ENCODE results near the gene RUNX1. TPM values are rescaled to one million over a fixed set of nuclear protein-coding genes. Genes with fewer than 3 reads are reported as not detected.

Gene RUNX1
- total and polyA plus RNA-seq, 2 of the 13 experiments (the other 11 are each of a cell fraction or from before 2014, with no cell fraction given), result 5.4 to 6.4 TPM

GRCh38 chr21:34745557-34746255, 303.4 kb downstream of the RUNX1 start (continued):
- TF ChIP-seq ZBTB40 (IDR thresholded peaks at IDR 0.05) (no peak), ZBTB40 (CRISPR knock-in tag; IDR thresholded peaks at IDR 0.05) (no peak), ZNF276 (CRISPR knock-in tag; IDR thresholded peaks at IDR 0.05; ENCODE audit: low read depth) (no peak), GATAD1 (CRISPR knock-in tag; IDR thresholded peaks at IDR 0.05) (peak; percentile 54), PHF5A (CRISPR knock-in tag; IDR thresholded peaks at IDR 0.05; ENCODE audit: low read depth, unreplicated experiment) (peak; percentile 80), FOXC1 (CRISPR knock-in tag; IDR thresholded peaks at IDR 0.05; ENCODE audit: borderline replicate concordance) (no peak), ETS1 (CRISPR knock-in tag; IDR thresholded peaks at IDR 0.05) (no peak), RBM22 (optimal IDR thresholded peaks at IDR 0.05; ENCODE audit: low read length) (no peak), YEATS4 (CRISPR knock-in tag; IDR thresholded peaks at IDR 0.05; ENCODE audit: borderline replicate concordance) (peak; percentile 51; the same call in 1 of the 2 replicates), ZBTB7B (CRISPR knock-in tag; IDR thresholded peaks at IDR 0.05) (peak; percentile 65; the same call in 1 of the 2 replicates), SALL1 (CRISPR knock-in tag; IDR thresholded peaks at IDR 0.05) (peak; percentile 63), ZNF235 (CRISPR knock-in tag; IDR thresholded peaks at IDR 0.05; ENCODE audit: borderline replicate concordance) (0 out of 2 replicates have a peak, but pooled peaks have one; percentile 56), PRDM10 (CRISPR knock-in tag; IDR thresholded peaks at IDR 0.05; ENCODE audit: low read depth) (no peak)

Data from HepG2 (cell line).